ENCODE data around the gene PRMT3.

PRMT3 gene

DNA sequence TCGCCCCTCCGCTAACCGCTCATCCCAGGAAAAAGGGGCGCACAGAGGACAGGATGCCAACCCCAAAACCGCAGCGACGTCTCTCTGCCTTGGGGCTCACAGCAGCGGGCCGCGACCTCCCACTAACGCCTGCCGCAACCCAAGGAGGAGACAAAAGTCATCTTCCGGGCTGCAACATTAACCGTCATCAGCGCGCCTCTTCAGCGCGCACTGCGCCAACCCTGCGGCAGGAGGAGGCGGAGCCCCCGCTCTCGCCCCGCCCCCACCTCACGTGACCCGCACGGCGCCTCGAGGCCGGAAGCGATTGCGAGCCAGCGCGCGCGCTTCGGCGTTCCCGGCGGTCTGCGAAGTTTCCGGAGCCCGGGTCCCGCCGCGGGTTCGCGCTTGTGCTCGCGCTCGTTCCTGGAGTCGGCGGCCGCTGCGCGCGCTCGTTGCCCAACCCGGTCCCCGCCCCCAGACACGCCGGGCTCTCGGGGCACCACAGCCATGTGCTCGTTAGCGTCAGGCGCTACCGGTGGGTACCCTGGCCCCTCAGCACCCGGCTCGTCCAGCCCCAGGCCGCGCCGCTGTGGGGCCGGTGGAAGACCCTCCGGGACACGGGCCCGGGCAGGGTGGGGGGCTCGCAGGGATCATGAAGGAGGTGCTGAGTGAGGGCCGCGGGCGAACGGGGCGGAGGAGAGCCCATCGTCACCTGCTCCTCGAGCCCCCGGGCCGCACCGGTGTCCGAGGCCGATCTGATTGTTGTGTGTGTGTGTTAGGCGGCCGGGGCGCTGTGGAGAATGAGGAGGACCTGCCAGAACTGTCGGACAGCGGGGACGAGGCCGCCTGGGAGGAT lies at the start of gene PRMT3 (continued):
- TF ChIP-seq CTCF (tag by site-specific recombination; IDR thresholded peaks at IDR 0.05), result peak; percentile 97
- TF ChIP-seq ZNF157 (tag by site-specific recombination; IDR thresholded peaks at IDR 0.05), result no peak
- no peak for TF ChIP-seq ZNF169 (tag by site-specific recombination; IDR thresholded peaks at IDR 0.05)
- no peak for TF ChIP-seq ZNF341 (tag by site-specific recombination; IDR thresholded peaks at IDR 0.05; ENCODE audit: low read depth)

DNA sequence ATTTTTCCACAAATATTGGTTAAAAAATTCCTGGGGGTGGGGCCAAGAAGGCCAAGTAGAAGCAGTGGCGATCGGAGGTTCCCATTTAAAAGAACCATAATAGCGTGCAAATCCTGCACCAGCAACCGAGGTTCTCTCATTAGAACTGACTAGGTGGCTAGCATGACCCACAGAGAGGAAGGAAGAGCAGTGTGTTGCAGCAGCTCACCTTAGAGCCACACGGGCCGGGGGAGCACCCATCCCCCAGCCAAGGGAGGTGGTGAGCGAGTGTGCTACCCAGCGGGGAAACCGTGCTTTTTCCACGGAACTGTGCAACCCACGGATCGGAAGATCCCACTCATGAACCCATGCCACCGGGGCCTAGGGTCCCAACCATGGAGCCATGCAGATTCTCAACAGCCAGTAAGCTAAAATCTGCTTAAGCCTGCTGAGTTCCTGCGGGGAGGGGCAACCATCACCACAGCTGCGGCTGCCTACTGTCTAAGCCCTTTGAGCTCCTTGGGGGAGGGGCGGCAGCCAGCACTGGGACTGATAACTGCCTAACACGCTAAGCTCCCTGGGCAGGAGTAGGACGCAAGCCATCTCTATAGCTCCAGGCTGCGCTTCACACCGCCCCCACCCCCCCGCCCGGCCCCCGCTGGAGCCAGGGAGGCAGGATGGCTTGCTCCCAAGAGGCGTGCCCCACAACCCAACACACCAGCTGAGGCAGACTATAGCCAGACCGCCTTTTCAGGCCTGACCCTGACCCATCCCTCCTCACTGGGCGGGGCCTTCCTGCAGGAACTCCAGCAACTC lies 45.0 kb upstream of the PRMT3 start:
- H3K9me3 ChIP-seq (ENCODE audit: control insufficient read depth, insufficient read depth, low read depth, low read length), result no peaks in the 10 kb centered on the region
- POLR2A ChIA-PET, result no interaction called here
- CTCF ChIA-PET, result interaction anchor here (0.6 to 2.9 kb wide), 3 partner anchors 12 to 534 kb away, joined by 4 to 16 read pairs (median 8); no protein-coding TSS in a partner anchor
- TF ChIP-seq MYNN (tag by site-specific recombination; IDR thresholded peaks at IDR 0.05; ENCODE audit: borderline replicate concordance) (no peak), ZIC2 (tag by site-specific recombination; IDR thresholded peaks at IDR 0.05) (no peak), ZNF433 (tag by site-specific recombination; IDR thresholded peaks at IDR 0.05; ENCODE audit: low read depth) (no peak), ZNF404 (tag by site-specific recombination; IDR thresholded peaks at IDR 0.05) (no peak), ZEB2 (tag by site-specific recombination; IDR thresholded peaks at IDR 0.05) (no peak), ZNF24 (tag by site-specific recombination; IDR thresholded peaks at IDR 0.05) (no peak), ZNF335 (tag by site-specific recombination; conservative IDR thresholded peaks at IDR 0.05) (no peak), ZNF623 (tag by site-specific recombination; IDR thresholded peaks at IDR 0.05) (no peak), ZNF132 (tag by site-specific recombination; IDR thresholded peaks at IDR 0.05; ENCODE audit: borderline replicate concordance) (no peak), EGR2 (tag by site-specific recombination; IDR thresholded peaks at IDR 0.05; ENCODE audit: low read depth) (no peak)
- TF ChIP-seq, protein P1, sequence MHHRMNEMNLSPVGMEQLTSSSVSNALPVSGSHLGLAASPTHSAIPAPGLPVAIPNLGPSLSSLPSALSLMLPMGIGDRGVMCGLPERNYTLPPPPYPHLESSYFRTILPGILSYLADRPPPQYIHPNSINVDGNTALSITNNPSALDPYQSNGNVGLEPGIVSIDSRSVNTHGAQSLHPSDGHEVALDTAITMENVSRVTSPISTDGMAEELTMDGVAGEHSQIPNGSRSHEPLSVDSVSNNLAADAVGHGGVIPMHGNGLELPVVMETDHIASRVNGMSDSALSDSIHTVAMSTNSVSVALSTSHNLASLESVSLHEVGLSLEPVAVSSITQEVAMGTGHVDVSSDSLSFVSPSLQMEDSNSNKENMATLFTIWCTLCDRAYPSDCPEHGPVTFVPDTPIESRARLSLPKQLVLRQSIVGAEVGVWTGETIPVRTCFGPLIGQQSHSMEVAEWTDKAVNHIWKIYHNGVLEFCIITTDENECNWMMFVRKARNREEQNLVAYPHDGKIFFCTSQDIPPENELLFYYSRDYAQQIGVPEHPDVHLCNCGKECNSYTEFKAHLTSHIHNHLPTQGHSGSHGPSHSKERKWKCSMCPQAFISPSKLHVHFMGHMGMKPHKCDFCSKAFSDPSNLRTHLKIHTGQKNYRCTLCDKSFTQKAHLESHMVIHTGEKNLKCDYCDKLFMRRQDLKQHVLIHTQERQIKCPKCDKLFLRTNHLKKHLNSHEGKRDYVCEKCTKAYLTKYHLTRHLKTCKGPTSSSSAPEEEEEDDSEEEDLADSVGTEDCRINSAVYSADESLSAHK (tag by site-specific recombination; IDR thresholded peaks at IDR 0.05), result no peak
- TF ChIP-seq, protein P2, sequence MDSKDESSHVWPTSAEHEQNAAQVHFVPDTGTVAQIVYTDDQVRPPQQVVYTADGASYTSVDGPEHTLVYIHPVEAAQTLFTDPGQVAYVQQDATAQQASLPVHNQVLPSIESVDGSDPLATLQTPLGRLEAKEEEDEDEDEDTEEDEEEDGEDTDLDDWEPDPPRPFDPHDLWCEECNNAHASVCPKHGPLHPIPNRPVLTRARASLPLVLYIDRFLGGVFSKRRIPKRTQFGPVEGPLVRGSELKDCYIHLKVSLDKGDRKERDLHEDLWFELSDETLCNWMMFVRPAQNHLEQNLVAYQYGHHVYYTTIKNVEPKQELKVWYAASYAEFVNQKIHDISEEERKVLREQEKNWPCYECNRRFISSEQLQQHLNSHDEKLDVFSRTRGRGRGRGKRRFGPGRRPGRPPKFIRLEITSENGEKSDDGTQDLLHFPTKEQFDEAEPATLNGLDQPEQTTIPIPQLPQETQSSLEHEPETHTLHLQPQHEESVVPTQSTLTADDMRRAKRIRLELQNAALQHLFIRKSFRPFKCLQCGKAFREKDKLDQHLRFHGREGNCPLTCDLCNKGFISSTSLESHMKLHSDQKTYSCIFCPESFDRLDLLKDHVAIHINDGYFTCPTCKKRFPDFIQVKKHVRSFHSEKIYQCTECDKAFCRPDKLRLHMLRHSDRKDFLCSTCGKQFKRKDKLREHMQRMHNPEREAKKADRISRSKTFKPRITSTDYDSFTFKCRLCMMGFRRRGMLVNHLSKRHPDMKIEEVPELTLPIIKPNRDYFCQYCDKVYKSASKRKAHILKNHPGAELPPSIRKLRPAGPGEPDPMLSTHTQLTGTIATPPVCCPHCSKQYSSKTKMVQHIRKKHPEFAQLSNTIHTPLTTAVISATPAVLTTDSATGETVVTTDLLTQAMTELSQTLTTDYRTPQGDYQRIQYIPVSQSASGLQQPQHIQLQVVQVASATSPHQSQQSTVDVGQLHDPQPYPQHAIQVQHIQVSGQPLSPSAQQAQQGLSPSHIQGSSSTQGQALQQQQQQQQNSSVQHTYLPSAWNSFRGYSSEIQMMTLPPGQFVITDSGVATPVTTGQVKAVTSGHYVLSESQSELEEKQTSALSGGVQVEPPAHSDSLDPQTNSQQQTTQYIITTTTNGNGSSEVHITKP (tag by site-specific recombination; IDR thresholded peaks at IDR 0.05), result no peak
- TF ChIP-seq, protein P3, sequence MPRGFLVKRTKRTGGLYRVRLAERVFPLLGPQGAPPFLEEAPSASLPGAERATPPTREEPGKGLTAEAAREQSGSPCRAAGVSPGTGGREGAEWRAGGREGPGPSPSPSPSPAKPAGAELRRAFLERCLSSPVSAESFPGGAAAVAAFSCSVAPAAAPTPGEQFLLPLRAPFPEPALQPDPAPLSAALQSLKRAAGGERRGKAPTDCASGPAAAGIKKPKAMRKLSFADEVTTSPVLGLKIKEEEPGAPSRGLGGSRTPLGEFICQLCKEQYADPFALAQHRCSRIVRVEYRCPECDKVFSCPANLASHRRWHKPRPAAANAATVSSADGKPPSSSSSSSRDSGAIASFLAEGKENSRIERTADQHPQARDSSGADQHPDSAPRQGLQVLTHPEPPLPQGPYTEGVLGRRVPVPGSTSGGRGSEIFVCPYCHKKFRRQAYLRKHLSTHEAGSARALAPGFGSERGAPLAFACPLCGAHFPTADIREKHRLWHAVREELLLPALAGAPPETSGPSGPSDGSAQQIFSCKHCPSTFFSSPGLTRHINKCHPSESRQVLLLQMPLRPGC (tag by site-specific recombination; IDR thresholded peaks at IDR 0.05), result no peak
- TF ChIP-seq, protein P4, sequence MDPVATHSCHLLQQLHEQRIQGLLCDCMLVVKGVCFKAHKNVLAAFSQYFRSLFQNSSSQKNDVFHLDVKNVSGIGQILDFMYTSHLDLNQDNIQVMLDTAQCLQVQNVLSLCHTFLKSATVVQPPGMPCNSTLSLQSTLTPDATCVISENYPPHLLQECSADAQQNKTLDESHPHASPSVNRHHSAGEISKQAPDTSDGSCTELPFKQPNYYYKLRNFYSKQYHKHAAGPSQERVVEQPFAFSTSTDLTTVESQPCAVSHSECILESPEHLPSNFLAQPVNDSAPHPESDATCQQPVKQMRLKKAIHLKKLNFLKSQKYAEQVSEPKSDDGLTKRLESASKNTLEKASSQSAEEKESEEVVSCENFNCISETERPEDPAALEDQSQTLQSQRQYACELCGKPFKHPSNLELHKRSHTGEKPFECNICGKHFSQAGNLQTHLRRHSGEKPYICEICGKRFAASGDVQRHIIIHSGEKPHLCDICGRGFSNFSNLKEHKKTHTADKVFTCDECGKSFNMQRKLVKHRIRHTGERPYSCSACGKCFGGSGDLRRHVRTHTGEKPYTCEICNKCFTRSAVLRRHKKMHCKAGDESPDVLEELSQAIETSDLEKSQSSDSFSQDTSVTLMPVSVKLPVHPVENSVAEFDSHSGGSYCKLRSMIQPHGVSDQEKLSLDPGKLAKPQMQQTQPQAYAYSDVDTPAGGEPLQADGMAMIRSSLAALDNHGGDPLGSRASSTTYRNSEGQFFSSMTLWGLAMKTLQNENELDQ (tag by site-specific recombination; IDR thresholded peaks at IDR 0.05; ENCODE audit: low read depth), result no peak
- H3K4me1 ChIP-seq (ENCODE audit: control insufficient read depth, insufficient read depth, low read length), result no peaks in the 10 kb centered on the region
- no peak overlapping the region for H3K27ac ChIP-seq (ENCODE audit: extremely low read depth, low read depth, low read length)
- no peak overlapping the region for H3K4me3 ChIP-seq (ENCODE audit: low read depth, low read length)
- no peaks in the 10 kb centered on the region for H3K36me3 ChIP-seq (ENCODE audit: control insufficient read depth in 2 of 2, insufficient read depth in 1 of 2, low read length in 2 of 2)
